ENCODE results near the gene ULBP2. TPM values are rescaled to one million over a fixed set of nuclear protein-coding genes. Genes with fewer than 3 reads are reported as not detected.
A peak's percentile ranks its signal among the peaks of the same experiment; 100 is the strongest.

Gene ULBP2
- total RNA-seq, 2 donors from 2014 or later = 0.32 to 0.40 TPM

- WGBS = 47% methylated on average over 13 of the region's 13 CpGs
- no peaks in the 10 kb centered on the region for H3K36me3 ChIP-seq
- intact Hi-C loops (cut with DNase I) = no loop called here
- TF ChIP-seq POLR2A (IDR thresholded peaks at IDR 0.05) = no peak
- no peak for TF ChIP-seq CTCF (IDR thresholded peaks at IDR 0.05)
- peak; percentile 26 for TF ChIP-seq POLR2AphosphoS5 (IDR thresholded peaks at IDR 0.05)
- H3K9me3 ChIP-seq = no peaks in the 10 kb centered on the region
- H3K27ac ChIP-seq = peak overlapping the region; percentile 40 to 66
- peak overlapping the region; percentile 4 to 6 for H3K4me3 ChIP-seq
- peaks cover 5% of the 10 kb centered on the region for H3K4me1 ChIP-seq (replicated peaks)
- DNase-seq (ENCODE audit: low spot score) = peak; percentile 66
- H3K27me3 ChIP-seq (replicated peaks; ENCODE audit: insufficient read depth) = no peaks in the 10 kb centered on the region
Measured at GRCh38 chr6:149897015-149897697, 44.7 kb upstream of the ULBP2 start.

GRCh38 chr6:149897855-149898744, 43.7 kb upstream of the ULBP2 start, which contains the start of gene RAET1E:
Gene RAET1E (minus strand): TSS chr6:149898113. CDS start chr6:149890901, 7,212 bp downstream.
- no peaks in the 10 kb centered on the region for H3K9me3 ChIP-seq
- intact Hi-C loops (cut with DNase I) = no loop called here
- no peaks in the 10 kb centered on the region for H3K27me3 ChIP-seq (replicated peaks; ENCODE audit: insufficient read depth)
- DNase-seq (ENCODE audit: low spot score) = no peak
- peak within 1 kb of the TSS; percentile 4 to 6 for H3K4me3 ChIP-seq
- WGBS = 75% methylated on average over 17 of the region's 17 CpGs
- peaks cover 5% of the 10 kb centered on the region for H3K4me1 ChIP-seq (replicated peaks)
- no peaks in the 10 kb centered on the region for H3K36me3 ChIP-seq
- H3K27ac ChIP-seq = peak within 1 kb of the TSS; percentile 40 to 66
- TF ChIP-seq POLR2A (IDR thresholded peaks at IDR 0.05) (no peak), POLR2AphosphoS5 (IDR thresholded peaks at IDR 0.05) (no peak), CTCF (IDR thresholded peaks at IDR 0.05) (peak in 1 of 4 experiments; percentile 5)

- DNase-seq (ENCODE audit: low spot score) = no peak
- peaks cover 5% of the 10 kb centered on the region for H3K4me1 ChIP-seq (replicated peaks)
Measured at GRCh38 chr6:149898966-149899365, 42.8 kb upstream of the ULBP2 start.

GRCh38 chr6:149899486-149899885, 42.3 kb upstream of the ULBP2 start:
- DNase-seq (ENCODE audit: low spot score) = no peak
- TF ChIP-seq POLR2AphosphoS5 (IDR thresholded peaks at IDR 0.05) = no peak
- no peak for TF ChIP-seq CTCF (IDR thresholded peaks at IDR 0.05)
- no peak for TF ChIP-seq POLR2A (IDR thresholded peaks at IDR 0.05)
- intact Hi-C loops (cut with DNase I) = no loop called here

More at GRCh38 chr6:149898966-149899365, 42.8 kb upstream of the ULBP2 start:
- Histone ChIP-seq H3K4me3 (no peak overlapping the region), H3K27me3 (replicated peaks; ENCODE audit: insufficient read depth) (no peaks in the 10 kb centered on the region), H3K27ac (no peak overlapping the region), H3K9me3 (no peaks in the 10 kb centered on the region), H3K36me3 (no peaks in the 10 kb centered on the region)
- WGBS = 95% methylated on average over 9 of the region's 9 CpGs
- TF ChIP-seq POLR2A (IDR thresholded peaks at IDR 0.05) = no peak
- TF ChIP-seq POLR2AphosphoS5 (IDR thresholded peaks at IDR 0.05) = no peak
- no peak for TF ChIP-seq CTCF (IDR thresholded peaks at IDR 0.05)
- intact Hi-C loops (cut with DNase I) = no loop called here

More at GRCh38 chr6:149899486-149899885, 42.3 kb upstream of the ULBP2 start:
- Histone ChIP-seq H3K4me1 (replicated peaks) (peaks cover 5% of the 10 kb centered on the region), H3K36me3 (no peaks in the 10 kb centered on the region), H3K27me3 (replicated peaks; ENCODE audit: insufficient read depth) (no peaks in the 10 kb centered on the region), H3K27ac (no peak overlapping the region), H3K9me3 (no peaks in the 10 kb centered on the region), H3K4me3 (no peak overlapping the region)
- 72% methylated on average over 6 of the region's 6 CpGs for WGBS
